ENCODE data around the gene G6PC3. TPM values are rescaled to one million over a fixed set of nuclear protein-coding genes. Genes with fewer than 3 reads are reported as not detected.

The G6PC3 gene
- total RNA-seq, 1 experiment from 2014 or later, result 105 TPM

GRCh38 chr17:44071198-44071520, 624 bp downstream of the G6PC3 start:
- Histone ChIP-seq H3K23me2 (ENCODE audit: insufficient read length, low read depth, low read length, poor library complexity, severe bottlenecking) (peaks cover 9% of the 10 kb centered on the region), H3K4me1 (ENCODE audit: insufficient read depth, low read length) (no peaks in the 10 kb centered on the region), H3K4me2 (ENCODE audit: insufficient read depth, insufficient read length, low read length) (peak overlapping the region; percentile 84), H2BK5ac (ENCODE audit: insufficient read length, low read length) (no peak overlapping the region), H3K23ac (ENCODE audit: insufficient read length, low read depth, low read length) (no peak overlapping the region), H3K79me2 (ENCODE audit: insufficient read depth, low read length) (no peaks in the 10 kb centered on the region; the same call in 1 of the 2 replicates), H3K27ac (ENCODE audit: insufficient read length, low read depth, low read length) (peak overlapping the region; percentile 34), H3T11ph (ENCODE audit: low read length) (no peak overlapping the region), H3K4ac (ENCODE audit: low read depth, low read length) (no peak overlapping the region), H4K20me1 (ENCODE audit: control insufficient read depth, insufficient read depth, insufficient read length) (no peaks in the 10 kb centered on the region), H3K79me1 (ENCODE audit: insufficient read depth, low read depth, low read length, poor library complexity, severe bottlenecking) (no peaks in the 10 kb centered on the region), H3K9ac (ENCODE audit: extremely low read depth, insufficient read length, low read length) (peak overlapping the region; percentile 72), H2BK15ac (ENCODE audit: low read depth, low read length) (no peak overlapping the region), H2BK20ac (ENCODE audit: low read depth, low read length, poor library complexity, severe bottlenecking) (no peak overlapping the region), H2AFZ (ENCODE audit: low read length) (no peak overlapping the region), H3K56ac (ENCODE audit: insufficient read length, low read depth, low read length) (no peak overlapping the region), H3K27me3 (ENCODE audit: insufficient read depth, low read length) (no peaks in the 10 kb centered on the region), H3K18ac (ENCODE audit: insufficient read length, low read depth, low read length) (peak overlapping the region; percentile 96), H3K14ac (ENCODE audit: insufficient read depth, low read length) (peak overlapping the region; percentile 80; the same call in 1 of the 2 replicates), H2BK12ac (ENCODE audit: insufficient read length, low read depth, low read length) (no peak overlapping the region), H2AK5ac (ENCODE audit: insufficient read length, low read length) (no peak overlapping the region), H4K91ac (ENCODE audit: insufficient read length, low read depth, low read length) (no peak overlapping the region), H2BK120ac (ENCODE audit: low read depth, low read length, poor library complexity, severe bottlenecking) (no peak overlapping the region), H3K9me3 (ENCODE audit: control insufficient read depth, low read depth, low read length) (no peaks in the 10 kb centered on the region), H4K5ac (ENCODE audit: insufficient read length, low read depth, low read length) (no peak overlapping the region), H4K8ac (replicated peaks; ENCODE audit: insufficient read length, low read depth, low read length) (no peak overlapping the region)
- TF ChIP-seq CTCF (conservative IDR thresholded peaks at IDR 0.05), result no peak
- Mint-ChIP-seq H3K9me3 (no peaks in the 10 kb centered on the region; a peak in 1 of 5 replicates), H3K27ac (peak overlapping the region; percentile 89 to 99 (median 97)), H3K4me1 (peaks cover 16 to 28% of the 10 kb centered on the region in 2 experiments), H3K4me3 (peak overlapping the region; percentile 93 to 96), H3K27me3 (ENCODE audit: low read depth) (no peaks in the 10 kb centered on the region), H3K36me3 (ENCODE audit: insufficient read depth in 1 of 3, low read depth in 3 of 3) (peaks cover 16 to 36% (median 27%) of the 10 kb centered on the region in 3 experiments; a peak in 6 of 7 replicates)
- DNase-seq, result no peak
- WGBS (ENCODE audit: extremely low coverage, insufficient read length, low lambda C conversion rate), result no CpG with 5 or more reads among the region's 3 CpGs

Measured in H9 (cell line).